Epithelial cell of esophagus (primary cell): Measurements from ENCODE around the gene TPR.
A peak's percentile ranks its signal among the peaks of the same experiment; 100 is the strongest.

Experiments used
- DNase-seq: peaks from one replicate; pipeline ENCODE4 v3.0.0; 2010; ENCODE audit warnings: low read depth
- H3K4me3 ChIP-seq: 2 replicates; pipeline ENCODE4 v1.5.1; 2011; ENCODE audit warnings: mild to moderate bottlenecking, low read length, control low read depth
- TF ChIP-seq, protein P1 (sequence below): IDR thresholded peaks from 2 replicates; pipeline ENCODE4 v1.5.1; 2011; ENCODE audit warnings: low read depth, mild to moderate bottlenecking, low read length, control low read depth, inconsistent platforms; ENCODE audit not compliant: insufficient read depth; ENCODE audit errors: missing control alignments

TPR gene

DNA sequence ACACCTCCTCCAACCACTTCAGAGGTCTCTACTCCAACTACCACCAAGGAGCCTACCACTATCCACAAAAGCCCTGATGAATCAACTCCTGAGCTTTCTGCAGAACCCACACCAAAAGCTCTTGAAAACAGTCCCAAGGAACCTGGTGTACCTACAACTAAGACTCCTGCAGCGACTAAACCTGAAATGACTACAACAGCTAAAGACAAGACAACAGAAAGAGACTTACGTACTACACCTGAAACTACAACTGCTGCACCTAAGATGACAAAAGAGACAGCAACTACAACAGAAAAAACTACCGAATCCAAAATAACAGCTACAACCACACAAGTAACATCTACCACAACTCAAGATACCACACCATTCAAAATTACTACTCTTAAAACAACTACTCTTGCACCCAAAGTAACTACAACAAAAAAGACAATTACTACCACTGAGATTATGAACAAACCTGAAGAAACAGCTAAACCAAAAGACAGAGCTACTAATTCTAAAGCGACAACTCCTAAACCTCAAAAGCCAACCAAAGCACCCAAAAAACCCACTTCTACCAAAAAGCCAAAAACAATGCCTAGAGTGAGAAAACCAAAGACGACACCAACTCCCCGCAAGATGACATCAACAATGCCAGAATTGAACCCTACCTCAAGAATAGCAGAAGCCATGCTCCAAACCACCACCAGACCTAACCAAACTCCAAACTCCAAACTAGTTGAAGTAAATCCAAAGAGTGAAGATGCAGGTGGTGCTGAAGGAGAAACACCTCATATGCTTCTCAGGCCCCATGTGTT, 66.6 kb downstream of the TPR start:
- DNase-seq = no peak
- H3K4me3 ChIP-seq = no peak overlapping the region

DNA sequence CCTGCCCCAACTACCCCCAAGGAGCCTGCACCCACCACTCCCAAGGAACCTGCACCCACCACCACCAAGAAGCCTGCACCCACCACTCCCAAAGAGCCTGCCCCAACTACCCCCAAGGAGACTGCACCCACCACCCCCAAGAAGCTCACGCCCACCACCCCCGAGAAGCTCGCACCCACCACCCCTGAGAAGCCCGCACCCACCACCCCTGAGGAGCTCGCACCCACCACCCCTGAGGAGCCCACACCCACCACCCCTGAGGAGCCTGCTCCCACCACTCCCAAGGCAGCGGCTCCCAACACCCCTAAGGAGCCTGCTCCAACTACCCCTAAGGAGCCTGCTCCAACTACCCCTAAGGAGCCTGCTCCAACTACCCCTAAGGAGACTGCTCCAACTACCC, 67.6 kb downstream of the TPR start:
- no peak for DNase-seq
- no peak overlapping the region for H3K4me3 ChIP-seq
- TF ChIP-seq, protein P1, sequence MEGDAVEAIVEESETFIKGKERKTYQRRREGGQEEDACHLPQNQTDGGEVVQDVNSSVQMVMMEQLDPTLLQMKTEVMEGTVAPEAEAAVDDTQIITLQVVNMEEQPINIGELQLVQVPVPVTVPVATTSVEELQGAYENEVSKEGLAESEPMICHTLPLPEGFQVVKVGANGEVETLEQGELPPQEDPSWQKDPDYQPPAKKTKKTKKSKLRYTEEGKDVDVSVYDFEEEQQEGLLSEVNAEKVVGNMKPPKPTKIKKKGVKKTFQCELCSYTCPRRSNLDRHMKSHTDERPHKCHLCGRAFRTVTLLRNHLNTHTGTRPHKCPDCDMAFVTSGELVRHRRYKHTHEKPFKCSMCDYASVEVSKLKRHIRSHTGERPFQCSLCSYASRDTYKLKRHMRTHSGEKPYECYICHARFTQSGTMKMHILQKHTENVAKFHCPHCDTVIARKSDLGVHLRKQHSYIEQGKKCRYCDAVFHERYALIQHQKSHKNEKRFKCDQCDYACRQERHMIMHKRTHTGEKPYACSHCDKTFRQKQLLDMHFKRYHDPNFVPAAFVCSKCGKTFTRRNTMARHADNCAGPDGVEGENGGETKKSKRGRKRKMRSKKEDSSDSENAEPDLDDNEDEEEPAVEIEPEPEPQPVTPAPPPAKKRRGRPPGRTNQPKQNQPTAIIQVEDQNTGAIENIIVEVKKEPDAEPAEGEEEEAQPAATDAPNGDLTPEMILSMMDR = no peak

More for the DNA sequence above, 66.6 kb downstream of the TPR start:
- TF ChIP-seq, protein P1 = no peak

DNA sequence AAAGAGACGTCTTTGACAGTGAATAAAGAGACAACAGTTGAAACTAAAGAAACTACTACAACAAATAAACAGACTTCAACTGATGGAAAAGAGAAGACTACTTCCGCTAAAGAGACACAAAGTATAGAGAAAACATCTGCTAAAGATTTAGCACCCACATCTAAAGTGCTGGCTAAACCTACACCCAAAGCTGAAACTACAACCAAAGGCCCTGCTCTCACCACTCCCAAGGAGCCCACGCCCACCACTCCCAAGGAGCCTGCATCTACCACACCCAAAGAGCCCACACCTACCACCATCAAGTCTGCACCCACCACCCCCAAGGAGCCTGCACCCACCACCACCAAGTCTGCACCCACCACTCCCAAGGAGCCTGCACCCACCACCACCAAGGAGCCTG, 68.5 kb downstream of the TPR start:
- no peak overlapping the region for H3K4me3 ChIP-seq
- TF ChIP-seq, protein P1 = no peak
- DNase-seq = no peak

DNA sequence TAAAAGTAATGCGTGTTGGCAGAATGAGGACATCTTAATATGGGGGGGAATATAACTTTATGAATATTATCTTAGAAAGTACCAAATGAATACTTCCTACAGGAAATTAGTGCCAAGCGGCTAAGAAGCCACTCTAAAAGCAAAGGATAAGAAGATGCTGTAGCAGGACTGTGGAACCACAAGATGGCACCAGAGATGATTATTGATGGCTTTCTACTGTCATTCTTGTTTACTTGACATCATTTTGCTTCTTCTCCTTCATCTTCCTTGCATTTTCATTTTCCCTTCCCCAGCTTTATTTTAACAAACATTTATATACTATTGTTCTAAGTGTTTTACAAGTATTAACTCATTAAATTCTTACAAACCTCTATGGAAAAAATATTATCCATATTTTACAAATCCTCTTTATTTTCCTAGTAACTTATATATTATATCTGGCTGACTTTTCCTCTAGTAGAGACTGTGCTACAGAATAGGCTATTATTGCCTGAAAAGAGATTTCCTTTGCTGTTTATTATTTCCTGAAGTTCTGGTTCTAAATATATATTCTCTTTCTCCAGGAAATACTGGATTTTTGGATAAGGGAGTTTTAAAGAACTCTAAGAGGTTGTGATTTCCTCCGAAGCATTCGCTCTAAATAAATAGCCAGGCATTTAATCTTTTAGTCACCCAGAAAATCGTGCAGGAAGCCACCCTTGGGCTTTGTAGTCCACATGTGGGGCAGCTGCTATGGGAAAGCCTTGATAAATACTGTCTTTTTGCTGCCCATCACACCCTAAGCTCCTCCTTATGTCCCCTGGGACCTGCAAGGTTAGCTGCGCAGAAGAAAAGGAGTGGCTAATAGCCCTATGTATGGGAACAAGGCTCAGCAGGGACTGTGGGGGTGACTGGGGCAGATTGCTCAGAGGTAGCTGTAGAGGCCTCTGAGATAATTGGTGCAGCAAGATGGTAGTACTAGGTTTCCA, 69.8 kb downstream of the TPR start:
- peak; percentile 56 for DNase-seq
- TF ChIP-seq, protein P1 = peak; percentile 73
- H3K4me3 ChIP-seq = no peak overlapping the region

DNA sequence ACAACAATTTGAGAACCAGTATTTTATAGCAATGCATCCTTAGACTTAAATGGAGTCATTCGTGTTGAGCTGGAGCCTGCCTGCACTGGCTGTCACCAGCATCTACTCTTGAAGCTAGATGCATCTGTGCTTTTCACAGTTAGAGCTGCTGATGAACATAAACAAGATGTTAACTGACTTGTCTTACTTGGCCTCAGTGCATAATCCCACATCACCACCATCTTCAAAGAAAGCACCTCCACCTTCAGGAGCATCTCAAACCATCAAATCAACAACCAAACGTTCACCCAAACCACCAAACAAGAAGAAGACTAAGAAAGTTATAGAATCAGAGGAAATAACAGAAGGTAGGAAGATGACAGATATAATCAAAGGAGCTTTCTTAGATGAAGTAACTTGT, 71.1 kb downstream of the TPR start:
- TF ChIP-seq, protein P1 = no peak
- no peak for DNase-seq
- no peak overlapping the region for H3K4me3 ChIP-seq

DNA sequence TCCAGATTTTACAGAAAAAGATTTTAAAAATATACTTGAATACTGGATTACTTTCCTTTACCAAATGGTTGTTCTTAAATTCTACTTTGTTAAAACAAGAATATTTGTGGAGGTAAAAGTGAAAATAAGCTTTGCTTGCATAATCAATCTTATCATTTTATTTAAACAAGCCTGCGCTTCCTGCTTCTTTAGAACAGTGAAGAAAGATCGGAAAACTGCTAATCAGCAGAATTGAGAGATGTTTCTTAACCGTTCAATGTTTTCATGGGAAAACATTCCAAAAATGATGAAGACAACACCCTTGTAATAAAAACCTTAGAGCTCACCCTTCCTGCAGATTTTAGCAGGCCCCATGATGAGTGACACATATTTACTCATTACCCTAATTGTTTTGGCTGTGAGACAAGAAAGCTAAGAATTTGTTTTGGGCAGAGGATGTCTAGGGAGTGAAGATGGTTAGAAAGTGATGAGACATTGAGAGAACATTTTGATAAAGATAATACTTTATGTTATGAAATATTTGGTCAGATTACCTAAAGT, 72.6 kb downstream of the TPR start:
- TF ChIP-seq, protein P1 = no peak

More for the DNA sequence above, 72.6 kb downstream of the TPR start:
- no peak overlapping the region for H3K4me3 ChIP-seq
- peak; percentile 7 for DNase-seq
